DND-41 (cell line): ENCODE results near the gene MBOAT7.

Source experiments
- ATAC-seq: fragments of 200-7000 bp; cut with Tn5 transposase; 3 replicates; pipeline ENCODE4 v1.9.1; 2021; ENCODE audit warnings: low read depth; ENCODE audit not compliant: insufficient read depth
- DNase-seq: peaks from one replicate; pipeline ENCODE4 v3.0.0-alpha.2; 2020
- H2AFZ ChIP-seq: 2 replicates; pipeline ENCODE4 v1.6.0; 2012; ENCODE audit warnings: low read depth, low read length
- H3K27ac ChIP-seq: 2 replicates; pipeline ENCODE4 v1.5.1; 2012; ENCODE audit warnings: low read length, inconsistent platforms
- H3K27me3 ChIP-seq: fragments of 200-600 bp; sonication (generic); 2 replicates; pipeline ENCODE4 v1.6.0; 2012; ENCODE audit warnings: low read length, mild to moderate bottlenecking, inconsistent platforms; ENCODE audit not compliant: insufficient read depth, poor library complexity
- H3K36me3 ChIP-seq: 2 replicates; pipeline ENCODE4 v1.5.1; 2012; ENCODE audit warnings: low read length, inconsistent platforms; ENCODE audit not compliant: insufficient read depth
- H3K4me1 ChIP-seq: 2 replicates; pipeline ENCODE4 v1.5.1; 2012; ENCODE audit warnings: mild to moderate bottlenecking, low read length; ENCODE audit not compliant: insufficient read depth
- H3K4me2 ChIP-seq: 2 replicates; pipeline ENCODE4 v1.6.0; 2012; ENCODE audit warnings: mild to moderate bottlenecking, moderate library complexity, low read length, inconsistent platforms; ENCODE audit not compliant: insufficient read depth
- H3K4me3 ChIP-seq, 2 experiments: fragments of 200-600 bp in 1 of 2; shearing (Covaris generic) in 1 of 2; 2 replicates each; pipeline ENCODE4 v1.5.1; 2012 to 2016; ENCODE audit warnings: inconsistent platforms in 2 of 2, low read length in 2 of 2, mild to moderate bottlenecking in 2 of 2, low read depth in 1 of 2, moderate library complexity in 1 of 2
- H3K79me2 ChIP-seq: 2 replicates; pipeline ENCODE4 v1.6.0; 2012; ENCODE audit warnings: low read length, inconsistent platforms; ENCODE audit not compliant: insufficient read depth
- H3K9ac ChIP-seq: 2 replicates; pipeline ENCODE4 v1.6.0; 2012; ENCODE audit warnings: low read depth, mild to moderate bottlenecking, inconsistent platforms, low read length, moderate library complexity
- H3K9me3 ChIP-seq: 2 replicates; pipeline ENCODE4 v1.5.1; 2012; ENCODE audit warnings: low read length, moderate library complexity, mild to moderate bottlenecking, inconsistent platforms; ENCODE audit not compliant: insufficient read depth, severe bottlenecking
- H4K20me1 ChIP-seq: 2 replicates; pipeline ENCODE4 v1.6.0; 2012; ENCODE audit warnings: low read length; ENCODE audit not compliant: insufficient read depth
- CTCF ChIP-seq: IDR thresholded peaks from 2 replicates; pipeline ENCODE4 v1.5.1; 2012; ENCODE audit warnings: borderline replicate concordance, low read length, moderate library complexity, mild to moderate bottlenecking; ENCODE audit not compliant: poor library complexity, severe bottlenecking; ENCODE audit errors: extremely low read depth
- EZH2 ChIP-seq: IDR thresholded peaks from 3 replicates; pipeline ENCODE4 v1.6.1; 2012; ENCODE audit warnings: borderline replicate concordance, low read depth, mild to moderate bottlenecking, moderate library complexity, low read length, inconsistent platforms; ENCODE audit not compliant: severe bottlenecking

Gene MBOAT7

GRCh38 chr19:54206030-54206830, 16.9 kb upstream of the MBOAT7 start:
- Histone ChIP-seq H3K27me3 (no peaks in the 10 kb centered on the region), H3K9me3 (no peaks in the 10 kb centered on the region), H3K9ac (no peak overlapping the region), H3K4me1 (peaks cover 52% of the 10 kb centered on the region), H3K79me2 (peaks cover 81% of the 10 kb centered on the region), H3K4me2 (peak overlapping the region; percentile 31; the same call in 1 of the 2 replicates), H3K36me3 (peaks cover 95% of the 10 kb centered on the region), H2AFZ (no peak overlapping the region), H3K27ac (no peak overlapping the region), H3K4me3 (no peak overlapping the region), H4K20me1 (peaks cover 98% of the 10 kb centered on the region)
- TF ChIP-seq CTCF: no peak
- no peak for TF ChIP-seq EZH2
- DNase-seq (no peak), ATAC-seq (no peak)

GRCh38 chr19:54204767-54205468, 15.5 kb upstream of the MBOAT7 start:
- H3K4me1 ChIP-seq: peaks cover 56% of the 10 kb centered on the region
- peaks cover 89% of the 10 kb centered on the region for H4K20me1 ChIP-seq
- no peak for TF ChIP-seq CTCF
- TF ChIP-seq EZH2: no peak
- no peak overlapping the region for H2AFZ ChIP-seq
- H3K79me2 ChIP-seq: peaks cover 92% of the 10 kb centered on the region
- no peak overlapping the region for H3K27ac ChIP-seq
- DNase-seq: no peak
- no peaks in the 10 kb centered on the region for H3K27me3 ChIP-seq
- H3K9ac ChIP-seq: no peak overlapping the region
- peaks cover 88% of the 10 kb centered on the region for H3K36me3 ChIP-seq
- no peak for ATAC-seq
- H3K4me2 ChIP-seq: peak overlapping the region; percentile 81; the same call in 1 of the 2 replicates
- peak overlapping the region in 1 of 2 experiments; percentile 12; a peak in 1 of 4 replicates for H3K4me3 ChIP-seq
- no peaks in the 10 kb centered on the region for H3K9me3 ChIP-seq

GRCh38 chr19:54203151-54203611, 13.8 kb upstream of the MBOAT7 start:
- ATAC-seq (no peak), DNase-seq (no peak)
- peak overlapping the region; percentile 81 for H3K4me2 ChIP-seq
- peaks cover 62% of the 10 kb centered on the region for H3K4me1 ChIP-seq
- H4K20me1 ChIP-seq: peaks cover 72% of the 10 kb centered on the region
- peaks cover 79% of the 10 kb centered on the region for H3K79me2 ChIP-seq
- no peaks in the 10 kb centered on the region for H3K27me3 ChIP-seq
- peak overlapping the region; percentile 49; the same call in 1 of the 2 replicates for H3K27ac ChIP-seq
- TF ChIP-seq CTCF: no peak
- TF ChIP-seq EZH2: no peak
- H3K36me3 ChIP-seq: peaks cover 72% of the 10 kb centered on the region
- no peaks in the 10 kb centered on the region for H3K9me3 ChIP-seq
- H2AFZ ChIP-seq: no peak overlapping the region
- H3K4me3 ChIP-seq: peak overlapping the region in 1 of 2 experiments; percentile 62; a peak in 3 of 4 replicates
- peak overlapping the region; percentile 72 for H3K9ac ChIP-seq
